Spleen (tissue), 7 donors: ENCODE measurements around the gene RAB5B.

ENCODE experiments used
- CTCF ChIP-seq, 11 experiments: fragments of 200-600 bp in 7 of 11; fragments of 450-650 bp in 4 of 11; sonication (generic) in 4 of 11; IDR thresholded peaks in 8 of 11; conservative IDR thresholded peaks in 3 of 11; 1 replicate in 7 of 11; 2 replicates in 4 of 11; pipeline versions ENCODE4 v1.4.0 to v1.8.0; 2016 to 2021; ENCODE audit warnings: antibody characterized with exemption in 11 of 11, inconsistent platforms in 4 of 11, mild to moderate bottlenecking in 1 of 11
- POLR2A ChIP-seq, 3 donors: fragments of 450-650 bp; IDR thresholded peaks; one replicate each; pipeline ENCODE4 v1.5.1; 2017; ENCODE audit warnings: antibody characterized with exemption in 3 of 3, mild to moderate bottlenecking in 1 of 3
- POLR2AphosphoS5 ChIP-seq, 3 donors: sonication (generic); formaldehyde crosslinking; IDR thresholded peaks; one replicate each; pipeline ENCODE4 v1.5.1; 2017; ENCODE audit warnings: antibody characterized with exemption in 3 of 3
- donor health status: DM: no; HTN: no; CAD: no; lungs with moderate emphysema.
- donor health status: DM: no; HTN: no; CAD: no.
- donor health status: DM: no; HTN: no; CAD: no.

DNA sequence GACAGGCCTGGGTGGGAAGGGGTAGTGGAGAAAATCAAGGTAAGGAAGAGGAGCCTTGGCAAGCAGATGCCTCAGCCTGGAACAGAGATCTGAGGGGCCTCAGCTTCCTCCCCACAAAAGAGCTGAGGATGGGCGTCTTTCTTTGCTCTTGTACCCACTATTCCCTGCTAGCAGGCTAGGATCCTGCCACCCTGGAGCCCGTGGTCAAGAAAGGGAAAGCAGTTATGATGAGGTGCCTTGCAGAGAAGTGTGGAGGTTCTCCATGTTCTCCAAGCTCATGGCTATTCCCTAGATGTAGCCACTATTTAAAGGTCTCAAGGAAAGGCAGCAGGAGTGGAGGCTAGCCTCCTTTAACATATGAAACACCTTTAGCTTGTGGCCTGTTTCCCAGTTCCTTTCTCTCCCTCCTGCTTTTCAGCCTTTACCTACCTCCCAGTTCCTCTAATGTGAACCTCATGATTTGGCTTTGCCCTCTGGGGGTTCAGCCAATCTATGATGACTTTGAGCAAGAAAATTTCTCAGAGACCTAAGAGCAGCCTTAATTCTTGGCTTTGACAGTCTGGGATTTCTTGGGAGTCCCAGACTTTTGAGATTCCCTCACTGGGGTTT lies 48.1 kb downstream of the RAB5B start:
- TF ChIP-seq POLR2A (IDR thresholded peaks at IDR 0.05) = no peak
- TF ChIP-seq CTCF (IDR thresholded peaks at IDR 0.05 in 8 of 11, conservative IDR thresholded peaks at IDR 0.05 in 3 of 11) = no peak
- no peak for TF ChIP-seq POLR2AphosphoS5 (IDR thresholded peaks at IDR 0.05)
